HG03097 (cell line): ENCODE measurements around the gene KIRREL1.

ENCODE experiments used
- ATAC-seq: cut with Tn5 transposase; IDR thresholded peaks from one replicate; pipeline ENCODE4 v1.9.1; 2021; ENCODE audit not compliant: unreplicated experiment, low FRiP score

The KIRREL1 gene

GRCh38 chr1:158003406-158003800, 10.0 kb downstream of the KIRREL1 start:
- no peak for ATAC-seq

GRCh38 chr1:158005224-158005623, 11.8 kb downstream of the KIRREL1 start:
- no peak for ATAC-seq

GRCh38 chr1:158007180-158007579, 13.7 kb downstream of the KIRREL1 start:
- ATAC-seq: no peak

- no peak for ATAC-seq
Measured at GRCh38 chr1:158007667-158008386, 14.4 kb downstream of the KIRREL1 start.

- ATAC-seq: no peak
Measured at GRCh38 chr1:158008630-158009029, 15.2 kb downstream of the KIRREL1 start.

- no peak for ATAC-seq
Measured at GRCh38 chr1:158011714-158012113, 18.3 kb downstream of the KIRREL1 start.

GRCh38 chr1:158013840-158014730, 20.6 kb downstream of the KIRREL1 start:
- ATAC-seq: no peak

- no peak for ATAC-seq
Measured at GRCh38 chr1:158014731-158015320, 21.4 kb downstream of the KIRREL1 start.

- no peak for ATAC-seq
Measured at GRCh38 chr1:158016651-158017335, 23.3 kb downstream of the KIRREL1 start.

- no peak for ATAC-seq
Measured at GRCh38 chr1:158017800-158018595, 24.6 kb downstream of the KIRREL1 start.

- no peak for ATAC-seq
Measured at GRCh38 chr1:158019171-158019868, 25.9 kb downstream of the KIRREL1 start.

- ATAC-seq: no peak
Measured at GRCh38 chr1:158020259-158020885, 26.9 kb downstream of the KIRREL1 start.

GRCh38 chr1:158020886-158021620, 27.6 kb downstream of the KIRREL1 start:
- ATAC-seq: no peak

- ATAC-seq: no peak
Measured at GRCh38 chr1:158021721-158022120, 28.3 kb downstream of the KIRREL1 start.

GRCh38 chr1:158022554-158023312, 29.3 kb downstream of the KIRREL1 start:
- ATAC-seq: no peak

- no peak for ATAC-seq
Measured at GRCh38 chr1:158024737-158025136, 31.3 kb downstream of the KIRREL1 start.

GRCh38 chr1:158025576-158026230, 32.3 kb downstream of the KIRREL1 start:
- no peak for ATAC-seq
